HG03025 (cell line): Measurements from ENCODE around the gene ZNF205.
"Not testable (repeated sequence)": the region's sequence is repeated elsewhere in the genome, so short reads cannot be mapped to it uniquely, and the experiment has no call there.

Experiments
- ATAC-seq: cut with Tn5 transposase; IDR thresholded peaks from one replicate; pipeline ENCODE4 v1.9.1; 2021; ENCODE audit warnings: mild to moderate bottlenecking, moderate library complexity; ENCODE audit not compliant: unreplicated experiment, low FRiP score

Gene ZNF205

DNA sequence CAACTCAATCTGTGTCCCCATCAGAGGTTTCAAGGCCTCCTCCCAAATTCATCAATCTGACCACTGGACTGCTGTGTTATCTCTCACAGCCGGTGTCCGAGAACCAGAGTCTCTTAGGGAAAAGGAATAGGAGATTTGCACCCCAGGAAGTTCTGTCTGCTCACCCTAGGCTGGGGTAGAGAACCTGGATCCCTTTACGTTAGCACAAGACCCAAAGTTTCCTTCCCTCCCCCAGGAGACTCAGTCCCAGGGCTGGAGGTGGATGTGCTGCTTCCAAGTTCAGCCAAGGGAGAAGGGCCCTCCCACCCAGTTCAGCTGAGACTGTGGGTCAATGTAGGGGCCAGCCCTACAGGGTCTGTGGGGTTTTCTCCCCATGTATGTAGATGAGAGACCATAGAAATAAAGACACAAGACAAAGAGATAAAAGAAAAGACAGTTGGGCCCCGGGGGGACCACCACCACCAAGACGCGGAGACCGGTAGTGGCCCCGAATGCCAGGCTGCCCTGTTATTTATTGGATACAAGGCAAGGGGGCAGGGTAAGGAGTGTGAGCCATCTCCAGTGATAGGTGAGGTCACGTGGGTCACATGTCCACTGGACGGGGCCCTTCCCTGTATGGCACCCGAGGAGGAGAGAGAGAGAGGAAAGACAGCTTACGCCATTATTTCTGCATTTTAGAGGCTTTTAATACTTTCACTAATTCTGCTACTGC lies 52.9 kb downstream of the ZNF205 start:
- no peak for ATAC-seq

DNA sequence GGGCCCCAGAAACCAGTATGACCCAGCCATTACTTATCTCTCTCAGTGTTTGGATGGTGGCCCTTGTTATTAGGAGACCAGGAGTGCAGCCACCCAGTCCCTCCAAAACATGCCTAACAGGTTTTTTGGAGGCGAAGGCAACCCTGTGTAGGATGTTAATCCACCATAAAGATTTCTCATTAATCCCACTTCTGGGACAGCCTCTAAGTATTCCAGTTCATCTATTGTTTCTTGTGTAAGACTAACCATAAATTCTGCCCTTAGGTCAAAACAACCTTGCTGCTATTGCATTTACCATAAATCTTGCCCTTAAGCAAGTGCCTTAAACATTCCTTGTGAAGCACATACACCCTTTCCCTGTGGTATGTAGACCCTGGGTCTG lies 54.1 kb downstream of the ZNF205 start:
- ATAC-seq = no peak

DNA sequence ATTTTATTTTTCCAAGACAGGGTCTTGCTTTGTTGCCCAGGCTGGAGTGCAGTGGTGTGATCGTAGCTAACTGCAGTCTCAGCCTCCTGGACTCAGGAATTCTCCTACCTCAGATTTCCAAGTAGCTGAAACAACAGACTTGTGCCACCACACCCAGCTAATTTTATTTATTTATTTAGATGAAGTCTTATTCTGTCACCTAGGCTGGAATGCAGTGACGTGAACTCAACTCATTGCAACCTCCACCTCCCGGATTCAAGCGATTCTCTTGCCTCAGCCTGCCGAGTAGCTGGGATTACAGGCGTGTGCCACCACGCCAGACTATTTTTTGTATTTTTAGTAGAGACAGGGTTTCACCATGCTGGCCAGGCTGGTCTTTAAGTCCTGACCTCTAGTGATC lies 56.3 kb downstream of the ZNF205 start:
- not testable (repeated sequence) for ATAC-seq
